AG04450 (cell line): ENCODE data around the gene ID2. TPM values are rescaled to one million over a fixed set of nuclear protein-coding genes. Genes with fewer than 3 reads are reported as not detected.
"Not testable (repeated sequence)": the region's sequence is repeated elsewhere in the genome, so short reads cannot be mapped to it uniquely, and the experiment has no call there.

Source experiments
- CTCF ChIA-PET: fragments of 300-600, 350-600 bp; formaldehyde crosslinking; extraction: SDS; loops from one replicate; lab custom pipeline; 2022; ENCODE audit warnings: antibody characterized with exemption, inconsistent platforms; lab: Charles Lee
- POLR2A ChIA-PET: fragments of 350-600 bp; formaldehyde crosslinking; extraction: SDS; loops from one replicate; lab custom pipeline; 2021; ENCODE audit warnings: antibody characterized with exemption, inconsistent platforms; lab: Yijun Ruan, JAX
- DNase-seq: peaks from one replicate; pipeline ENCODE4 v3.0.0-alpha.2; 2011; ENCODE audit warnings: low read depth, low spot score
- H3K27ac ChIP-seq: one replicate; pipeline ENCODE4 v1.5.1; 2012; ENCODE audit warnings: low read depth, low read length, control low read depth
- H3K27me3 ChIP-seq: one replicate; pipeline ENCODE4 v1.6.0; 2012; ENCODE audit warnings: low read length; ENCODE audit not compliant: control insufficient read depth, insufficient read depth
- H3K4me3 ChIP-seq: 2 replicates; pipeline ENCODE4 v1.5.1; 2011; ENCODE audit warnings: mild to moderate bottlenecking, low read depth, low read length, control low read depth
- H3K9me3 ChIP-seq: 2 replicates; pipeline ENCODE4 v1.5.1; 2012; ENCODE audit warnings: low read length; ENCODE audit not compliant: control insufficient read depth, insufficient read depth
- CTCF ChIP-seq: IDR thresholded peaks from 2 replicates; pipeline ENCODE4 v1.5.1; 2011; ENCODE audit warnings: low read depth, low read length, control low read depth, inconsistent platforms
- polyA plus RNA-seq: library from polyadenylated mRNA; depleted of rRNA; stranded (reverse); fragments of >200 nt; gene quantifications from 2 replicates; pipeline ENCODE4 v1.2.3, GENCODE V29; 2011

Gene ID2
- polyA plus RNA-seq, 1 experiment: 74.3 TPM

- no peak for DNase-seq
- Histone ChIP-seq H3K27me3 (no peaks in the 10 kb centered on the region), H3K9me3 (no peaks in the 10 kb centered on the region), H3K27ac (no peak overlapping the region), H3K4me3 (no peak overlapping the region)
- POLR2A ChIA-PET: no interaction called here
- no peak for TF ChIP-seq CTCF
- CTCF ChIA-PET: no interaction called here
Observed at GRCh38 chr2:8722986-8723385, 41.1 kb downstream of the ID2 start.

DNA sequence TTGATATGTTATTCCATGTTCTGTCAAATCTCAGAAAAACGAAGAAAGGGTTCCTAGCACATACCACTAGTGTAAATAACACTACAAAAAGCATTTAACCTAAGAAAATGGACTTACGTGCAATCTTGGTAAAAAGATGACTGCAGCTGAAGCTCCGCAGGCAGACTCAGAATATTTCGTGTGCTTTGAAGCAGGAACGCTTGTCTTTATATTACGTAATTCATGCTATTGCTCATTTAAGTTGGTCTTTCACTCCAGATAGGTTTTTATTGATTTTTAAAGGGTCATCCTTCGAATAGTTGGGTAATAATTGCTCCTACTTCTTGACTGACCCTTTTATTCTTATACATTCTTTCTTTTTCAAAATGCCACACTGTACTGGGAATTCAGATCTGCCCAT is 44.0 kb downstream of the ID2 start:
- POLR2A ChIA-PET: no interaction called here
- Histone ChIP-seq H3K4me3 (no peak overlapping the region), H3K9me3 (no peaks in the 10 kb centered on the region), H3K27ac (no peak overlapping the region), H3K27me3 (no peaks in the 10 kb centered on the region)
- TF ChIP-seq CTCF: no peak
- CTCF ChIA-PET: no interaction called here
- DNase-seq: no peak

GRCh38 chr2:8728305-8729015 is 46.6 kb downstream of the ID2 start:
- ChIA-PET POLR2A (no interaction called here), CTCF (no interaction called here)
- no peaks in the 10 kb centered on the region for H3K27me3 ChIP-seq
- no peak overlapping the region for H3K4me3 ChIP-seq
- no peak overlapping the region for H3K27ac ChIP-seq
- no peak for DNase-seq
- H3K9me3 ChIP-seq: no peaks in the 10 kb centered on the region
- TF ChIP-seq CTCF: no peak

DNA sequence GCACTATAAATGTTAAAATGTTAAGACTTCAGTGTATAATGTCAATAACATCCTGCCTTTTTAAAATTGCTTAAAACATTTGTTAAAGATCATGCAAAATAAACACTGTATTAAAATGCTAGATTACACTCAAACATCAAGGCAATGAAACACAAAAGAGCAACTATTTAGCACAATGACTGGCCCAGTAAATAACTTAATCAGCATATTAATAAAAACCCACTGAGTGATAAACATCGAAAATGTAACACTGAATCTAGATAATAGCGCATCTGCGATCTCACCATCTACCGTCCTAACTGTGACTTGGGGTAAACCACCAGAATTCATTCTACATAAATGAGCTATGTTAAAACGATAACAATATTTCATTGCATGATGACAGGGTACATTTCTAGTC is 47.2 kb downstream of the ID2 start:
- POLR2A ChIA-PET, H3K4me3 ChIP-seq, CTCF ChIA-PET, H3K27ac ChIP-seq, H3K27me3 ChIP-seq, DNase-seq, H3K9me3 ChIP-seq: not testable (repeated sequence)

DNA sequence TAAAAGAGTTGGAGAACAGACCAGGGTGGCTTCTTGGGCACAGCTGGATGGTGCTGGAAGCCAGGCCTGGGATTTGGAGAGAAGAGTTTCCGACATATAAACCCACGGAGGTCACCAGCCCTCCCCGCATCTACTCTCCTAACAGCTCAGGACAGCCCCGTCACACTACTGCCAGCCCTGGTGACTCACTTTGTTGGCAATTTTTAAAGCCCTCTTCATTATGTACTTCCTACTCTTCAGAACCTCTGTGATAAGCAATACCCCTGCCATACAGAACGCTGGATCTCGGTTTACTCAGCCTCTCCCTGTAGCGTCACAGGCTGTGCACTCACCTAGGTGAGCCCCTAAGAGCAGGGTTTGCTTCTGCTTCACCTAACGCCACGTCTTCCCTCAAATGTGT is 48.1 kb downstream of the ID2 start:
- no peaks in the 10 kb centered on the region for H3K9me3 ChIP-seq
- DNase-seq: no peak
- POLR2A ChIA-PET: no interaction called here
- H3K27me3 ChIP-seq: no peaks in the 10 kb centered on the region
- CTCF ChIA-PET: no interaction called here
- H3K27ac ChIP-seq: no peak overlapping the region
- no peak for TF ChIP-seq CTCF
- H3K4me3 ChIP-seq: no peak overlapping the region
